ENCODE measurements around the gene TMEM45A. TPM values are rescaled to one million over a fixed set of nuclear protein-coding genes. Genes with fewer than 3 reads are reported as not detected.

TMEM45A gene
- polyA plus RNA-seq, 1 of the 3 experiments (the other 2 are of a cell fraction), result 6.4 TPM

DNA sequence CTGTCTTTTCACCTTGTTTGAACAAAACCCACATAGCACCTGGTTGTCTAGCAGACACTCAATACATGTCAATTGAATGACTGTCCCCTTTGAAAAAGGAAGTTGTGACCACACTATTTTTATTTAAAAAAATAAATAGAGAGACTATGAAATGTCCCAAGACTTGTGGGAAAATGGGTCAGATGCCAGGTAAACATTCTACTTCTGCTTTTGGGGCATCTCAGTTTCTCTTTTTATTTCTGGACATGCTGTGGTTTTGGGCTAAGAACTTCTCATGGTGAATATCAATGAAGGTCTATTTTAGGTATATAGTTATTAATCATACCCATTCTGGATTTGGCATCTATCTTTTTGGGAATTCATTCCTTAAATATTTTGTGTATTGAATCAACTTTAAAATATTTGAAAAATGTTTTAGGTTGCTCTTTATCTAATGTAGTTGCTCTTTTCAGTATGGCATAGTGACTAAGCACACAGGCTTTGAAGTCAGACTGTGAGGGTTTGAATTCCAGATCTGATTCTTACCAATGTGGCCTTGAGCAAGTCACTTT lies 4.4 kb downstream of the TMEM45A start (continued):
- TF ChIP-seq, protein P1, sequence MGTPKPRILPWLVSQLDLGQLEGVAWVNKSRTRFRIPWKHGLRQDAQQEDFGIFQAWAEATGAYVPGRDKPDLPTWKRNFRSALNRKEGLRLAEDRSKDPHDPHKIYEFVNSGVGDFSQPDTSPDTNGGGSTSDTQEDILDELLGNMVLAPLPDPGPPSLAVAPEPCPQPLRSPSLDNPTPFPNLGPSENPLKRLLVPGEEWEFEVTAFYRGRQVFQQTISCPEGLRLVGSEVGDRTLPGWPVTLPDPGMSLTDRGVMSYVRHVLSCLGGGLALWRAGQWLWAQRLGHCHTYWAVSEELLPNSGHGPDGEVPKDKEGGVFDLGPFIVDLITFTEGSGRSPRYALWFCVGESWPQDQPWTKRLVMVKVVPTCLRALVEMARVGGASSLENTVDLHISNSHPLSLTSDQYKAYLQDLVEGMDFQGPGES (IDR thresholded peaks at IDR 0.05; ENCODE audit: low read depth, low read length), result no peak
- TF ChIP-seq FOSL2 (IDR thresholded peaks at IDR 0.05; ENCODE audit: borderline replicate concordance, low read depth) (peak; percentile 55; the same call in 1 of the 2 replicates), RAD21 (IDR thresholded peaks at IDR 0.05; ENCODE audit: low read length) (no peak), RXRA (IDR thresholded peaks at IDR 0.05; ENCODE audit: borderline replicate concordance, low read depth) (no peak), RFX5 (IDR thresholded peaks at IDR 0.05; ENCODE audit: low read length) (no peak), TEAD4 (IDR thresholded peaks at IDR 0.05; ENCODE audit: borderline replicate concordance, insufficient read depth) (peak; percentile 72; the same call in 1 of the 2 replicates), POLR2AphosphoS5 (IDR thresholded peaks at IDR 0.05; ENCODE audit: low read depth, low read length) (no peak), NRF1 (IDR thresholded peaks at IDR 0.05; ENCODE audit: low read depth, low read length) (no peak), CHD2 (IDR thresholded peaks at IDR 0.05; ENCODE audit: low read length, partially characterized antibody) (no peak)
- TF ChIP-seq, protein P2, sequence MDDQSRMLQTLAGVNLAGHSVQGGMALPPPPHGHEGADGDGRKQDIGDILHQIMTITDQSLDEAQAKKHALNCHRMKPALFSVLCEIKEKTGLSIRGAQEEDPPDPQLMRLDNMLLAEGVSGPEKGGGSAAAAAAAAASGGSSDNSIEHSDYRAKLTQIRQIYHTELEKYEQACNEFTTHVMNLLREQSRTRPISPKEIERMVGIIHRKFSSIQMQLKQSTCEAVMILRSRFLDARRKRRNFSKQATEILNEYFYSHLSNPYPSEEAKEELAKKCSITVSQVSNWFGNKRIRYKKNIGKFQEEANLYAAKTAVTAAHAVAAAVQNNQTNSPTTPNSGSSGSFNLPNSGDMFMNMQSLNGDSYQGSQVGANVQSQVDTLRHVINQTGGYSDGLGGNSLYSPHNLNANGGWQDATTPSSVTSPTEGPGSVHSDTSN (IDR thresholded peaks at IDR 0.05), result peak; percentile 54; the same call in 1 of the 2 replicates
- TF ChIP-seq, protein P3, sequence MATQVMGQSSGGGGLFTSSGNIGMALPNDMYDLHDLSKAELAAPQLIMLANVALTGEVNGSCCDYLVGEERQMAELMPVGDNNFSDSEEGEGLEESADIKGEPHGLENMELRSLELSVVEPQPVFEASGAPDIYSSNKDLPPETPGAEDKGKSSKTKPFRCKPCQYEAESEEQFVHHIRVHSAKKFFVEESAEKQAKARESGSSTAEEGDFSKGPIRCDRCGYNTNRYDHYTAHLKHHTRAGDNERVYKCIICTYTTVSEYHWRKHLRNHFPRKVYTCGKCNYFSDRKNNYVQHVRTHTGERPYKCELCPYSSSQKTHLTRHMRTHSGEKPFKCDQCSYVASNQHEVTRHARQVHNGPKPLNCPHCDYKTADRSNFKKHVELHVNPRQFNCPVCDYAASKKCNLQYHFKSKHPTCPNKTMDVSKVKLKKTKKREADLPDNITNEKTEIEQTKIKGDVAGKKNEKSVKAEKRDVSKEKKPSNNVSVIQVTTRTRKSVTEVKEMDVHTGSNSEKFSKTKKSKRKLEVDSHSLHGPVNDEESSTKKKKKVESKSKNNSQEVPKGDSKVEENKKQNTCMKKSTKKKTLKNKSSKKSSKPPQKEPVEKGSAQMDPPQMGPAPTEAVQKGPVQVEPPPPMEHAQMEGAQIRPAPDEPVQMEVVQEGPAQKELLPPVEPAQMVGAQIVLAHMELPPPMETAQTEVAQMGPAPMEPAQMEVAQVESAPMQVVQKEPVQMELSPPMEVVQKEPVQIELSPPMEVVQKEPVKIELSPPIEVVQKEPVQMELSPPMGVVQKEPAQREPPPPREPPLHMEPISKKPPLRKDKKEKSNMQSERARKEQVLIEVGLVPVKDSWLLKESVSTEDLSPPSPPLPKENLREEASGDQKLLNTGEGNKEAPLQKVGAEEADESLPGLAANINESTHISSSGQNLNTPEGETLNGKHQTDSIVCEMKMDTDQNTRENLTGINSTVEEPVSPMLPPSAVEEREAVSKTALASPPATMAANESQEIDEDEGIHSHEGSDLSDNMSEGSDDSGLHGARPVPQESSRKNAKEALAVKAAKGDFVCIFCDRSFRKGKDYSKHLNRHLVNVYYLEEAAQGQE (IDR thresholded peaks at IDR 0.05; ENCODE audit: low read depth, low read length), result no peak

- H3K4me1 ChIP-seq (ENCODE audit: control insufficient read depth in 1 of 2, insufficient read depth in 2 of 2, low read depth in 1 of 2, low read length in 1 of 2), result no peaks in the 10 kb centered on the region; a peak in 1 of 4 replicates
- H2AFZ ChIP-seq (ENCODE audit: low read depth), result no peak overlapping the region
- no peak overlapping the region for H3K9ac ChIP-seq
- H4K20me1 ChIP-seq (ENCODE audit: insufficient read depth), result no peaks in the 10 kb centered on the region
- WGBS (ENCODE audit: low lambda C conversion rate), result 95% methylated on average over 4 of the region's 4 CpGs
- H3F3A ChIP-seq (replicated peaks; ENCODE audit: insufficient read depth), result peaks cover 5% of the 10 kb centered on the region
- no peaks in the 10 kb centered on the region for H3K79me2 ChIP-seq (ENCODE audit: insufficient read depth)
- H3K9me2 ChIP-seq, result no peaks in the 10 kb centered on the region
- CTCF ChIA-PET, result no interaction called here
- H3K4me2 ChIP-seq, result no peak overlapping the region
- no peak for DNase-seq
- H3K9me3 ChIP-seq, result no peaks in the 10 kb centered on the region
- TF ChIP-seq, protein P3 (IDR thresholded peaks at IDR 0.05; ENCODE audit: low read depth, low read length), result no peak
- TF ChIP-seq SMC3 (IDR thresholded peaks at IDR 0.05; ENCODE audit: low read depth, low read length) (no peak), RAD21 (IDR thresholded peaks at IDR 0.05; ENCODE audit: low read length) (no peak), FOXJ3 (CRISPR knock-in tag; IDR thresholded peaks at IDR 0.05) (no peak), RCOR1 (IDR thresholded peaks at IDR 0.05; ENCODE audit: low read length) (no peak)
- peaks cover 0 to 3% of the 10 kb centered on the region in 2 experiments for H3K36me3 ChIP-seq (replicated peaks in 1 of 2; ENCODE audit: control insufficient read depth in 1 of 2, insufficient read depth in 2 of 2, low read length in 1 of 2)
- POLR2A ChIA-PET, result no interaction called here
- no peak overlapping the region for H3K27ac ChIP-seq (ENCODE audit: low read depth in 2 of 2, low read length in 1 of 2)
- H3K27me3 ChIP-seq (ENCODE audit: insufficient read depth), result no peaks in the 10 kb centered on the region
- H3K4me3 ChIP-seq (ENCODE audit: low read depth in 2 of 2, low read length in 1 of 2), result no peak overlapping the region
Observed at GRCh38 chr3:100499651-100500050, 7.2 kb downstream of the TMEM45A start.
